ENCODE data around the gene TMEM101. TPM values are rescaled to one million over a fixed set of nuclear protein-coding genes. Genes with fewer than 3 reads are reported as not detected.

TMEM101 gene
- total and polyA plus RNA-seq, 2 of the 13 experiments (the other 11 are each of a cell fraction or from before 2014, with no cell fraction given) = 72.0 to 100 TPM

GRCh38 chr17:44000871-44001460, 13.8 kb downstream of the TMEM101 start (continued):
- TF ChIP-seq ZBTB7A (CRISPR knock-in tag; IDR thresholded peaks at IDR 0.05) (0 out of 2 replicates have a peak, but pooled peaks have one; percentile 48), ZBTB42 (CRISPR knock-in tag; IDR thresholded peaks at IDR 0.05) (peak; percentile 33; the same call in 1 of the 2 replicates), CBFB (CRISPR knock-in tag; IDR thresholded peaks at IDR 0.05) (no peak), CBX2 (IDR thresholded peaks at IDR 0.05; ENCODE audit: low read depth, low read length) (no peak), CBX2 (CRISPR knock-in tag; IDR thresholded peaks at IDR 0.05; ENCODE audit: low read depth) (no peak), RBM22 (optimal IDR thresholded peaks at IDR 0.05; ENCODE audit: low read length) (no peak), ZFP91 (CRISPR knock-in tag; IDR thresholded peaks at IDR 0.05; ENCODE audit: borderline replicate concordance) (peak; percentile 23; the same call in 1 of the 2 replicates), ZBTB2 (CRISPR knock-in tag; IDR thresholded peaks at IDR 0.05; ENCODE audit: low read depth) (no peak), ELK4 (CRISPR knock-in tag; IDR thresholded peaks at IDR 0.05; ENCODE audit: borderline replicate concordance) (no peak), HMGXB3 (CRISPR knock-in tag; IDR thresholded peaks at IDR 0.05; ENCODE audit: borderline replicate concordance) (no peak), POGZ (CRISPR knock-in tag; IDR thresholded peaks at IDR 0.05) (0 out of 2 replicates have a peak, but pooled peaks have one; percentile 23), ZNF563 (CRISPR knock-in tag; IDR thresholded peaks at IDR 0.05) (0 out of 2 replicates have a peak, but pooled peaks have one; percentile 7), SMAD9 (CRISPR knock-in tag; IDR thresholded peaks at IDR 0.05) (0 out of 2 replicates have a peak, but pooled peaks have one; percentile 82), TCF7 (IDR thresholded peaks at IDR 0.05; ENCODE audit: low read depth) (0 out of 2 replicates have a peak, but pooled peaks have one; percentile 1), SMAD1 (CRISPR knock-in tag; IDR thresholded peaks at IDR 0.05; ENCODE audit: borderline replicate concordance, low read depth) (no peak; the same call in 1 of the 2 replicates)

Measured in HepG2 (cell line).